AG09319 (cell line): ENCODE results near the gene GALNT9.
"Not testable (repeated sequence)": the region's sequence is repeated elsewhere in the genome, so short reads cannot be mapped to it uniquely, and the experiment has no call there.

Source experiments
- DNase-seq: peaks from one replicate; pipeline ENCODE4 v3.0.0-alpha.2; 2010; ENCODE audit warnings: low read depth; ENCODE audit errors: extremely low read depth
- TF ChIP-seq, protein P1 (sequence below): IDR thresholded peaks from 2 replicates; pipeline ENCODE4 v1.5.1; 2011; ENCODE audit warnings: low read depth, mild to moderate bottlenecking, inconsistent platforms, low read length, moderate library complexity

GALNT9 gene

DNA sequence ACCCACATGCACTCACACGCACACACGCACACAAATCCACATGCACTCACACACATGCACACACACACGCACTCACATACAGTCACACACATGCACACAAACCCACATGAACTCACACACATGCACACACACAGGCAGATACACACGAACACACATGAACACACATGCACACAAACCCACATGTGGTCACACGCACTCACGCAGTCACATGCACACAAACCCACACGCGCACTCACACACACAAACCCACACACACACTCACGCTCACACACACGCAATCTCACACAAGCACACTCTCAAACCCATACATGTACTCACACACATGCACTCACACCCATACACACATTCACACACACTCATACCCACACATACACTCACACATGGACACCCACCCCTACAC, 61.5 kb downstream of the GALNT9 start:
- TF ChIP-seq, protein P1, sequence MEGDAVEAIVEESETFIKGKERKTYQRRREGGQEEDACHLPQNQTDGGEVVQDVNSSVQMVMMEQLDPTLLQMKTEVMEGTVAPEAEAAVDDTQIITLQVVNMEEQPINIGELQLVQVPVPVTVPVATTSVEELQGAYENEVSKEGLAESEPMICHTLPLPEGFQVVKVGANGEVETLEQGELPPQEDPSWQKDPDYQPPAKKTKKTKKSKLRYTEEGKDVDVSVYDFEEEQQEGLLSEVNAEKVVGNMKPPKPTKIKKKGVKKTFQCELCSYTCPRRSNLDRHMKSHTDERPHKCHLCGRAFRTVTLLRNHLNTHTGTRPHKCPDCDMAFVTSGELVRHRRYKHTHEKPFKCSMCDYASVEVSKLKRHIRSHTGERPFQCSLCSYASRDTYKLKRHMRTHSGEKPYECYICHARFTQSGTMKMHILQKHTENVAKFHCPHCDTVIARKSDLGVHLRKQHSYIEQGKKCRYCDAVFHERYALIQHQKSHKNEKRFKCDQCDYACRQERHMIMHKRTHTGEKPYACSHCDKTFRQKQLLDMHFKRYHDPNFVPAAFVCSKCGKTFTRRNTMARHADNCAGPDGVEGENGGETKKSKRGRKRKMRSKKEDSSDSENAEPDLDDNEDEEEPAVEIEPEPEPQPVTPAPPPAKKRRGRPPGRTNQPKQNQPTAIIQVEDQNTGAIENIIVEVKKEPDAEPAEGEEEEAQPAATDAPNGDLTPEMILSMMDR: no peak

DNA sequence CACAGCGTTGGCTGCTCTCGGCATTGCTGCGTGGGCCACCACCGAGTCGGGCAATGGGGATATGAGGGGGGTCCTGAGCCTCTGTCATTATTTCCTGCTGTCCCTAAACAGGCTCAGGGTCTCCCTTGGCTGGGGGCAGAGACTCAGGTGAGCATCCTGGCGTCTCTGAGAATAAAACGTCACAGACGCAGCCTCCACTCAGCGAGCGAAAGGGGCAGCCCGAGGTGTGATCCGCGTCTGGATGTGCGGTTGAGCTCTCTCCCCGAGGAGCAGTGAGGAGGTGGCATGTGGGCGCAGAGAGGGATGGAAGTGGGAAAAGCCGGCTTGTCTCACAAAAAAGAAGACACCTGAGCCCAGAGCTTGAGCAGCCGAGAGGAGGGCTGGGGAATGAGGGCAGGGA, 62.6 kb downstream of the GALNT9 start:
- no peak for DNase-seq
- TF ChIP-seq, protein P1: no peak

More for the DNA sequence above, 61.5 kb downstream of the GALNT9 start:
- no peak for DNase-seq

DNA sequence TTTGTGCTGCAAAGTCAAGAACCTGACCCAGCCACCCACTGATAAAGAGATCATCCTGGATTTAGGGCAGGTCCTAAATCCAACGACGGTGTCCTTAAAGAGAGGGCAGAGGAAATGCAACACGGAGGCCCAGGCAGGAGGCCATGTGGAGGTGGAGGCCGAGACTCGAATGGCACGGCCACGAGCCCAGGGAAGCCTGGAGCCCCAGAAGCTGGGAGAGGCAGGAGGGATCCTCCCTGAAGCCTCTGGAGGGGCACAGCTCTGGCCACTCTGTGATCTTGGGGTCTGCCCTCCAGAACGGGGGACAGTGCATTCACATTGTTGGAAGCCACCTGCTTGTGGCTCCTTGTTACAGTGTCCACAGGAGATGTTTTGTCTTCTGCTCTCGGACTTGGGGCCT, 63.0 kb downstream of the GALNT9 start:
- no peak for DNase-seq
- TF ChIP-seq, protein P1: no peak

DNA sequence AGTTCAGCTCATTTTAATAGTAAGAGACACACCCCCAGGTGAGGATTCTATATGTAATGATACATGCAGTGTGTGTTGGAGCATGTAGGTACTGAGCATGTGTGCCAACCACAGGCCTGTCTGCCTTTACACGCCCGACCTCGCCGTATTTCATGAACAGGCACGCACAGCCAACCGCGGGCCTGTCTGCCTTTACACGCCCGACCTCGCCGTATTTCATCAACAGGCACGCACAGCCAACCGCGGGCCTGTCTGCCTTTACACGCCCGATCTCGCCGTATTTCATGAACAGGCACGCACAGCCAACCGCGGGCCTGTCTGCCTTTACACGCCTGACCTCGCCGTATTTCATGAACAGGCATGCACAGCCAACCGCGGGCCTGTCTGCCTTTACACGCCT, 63.6 kb downstream of the GALNT9 start:
- DNase-seq: not testable (repeated sequence)

DNA sequence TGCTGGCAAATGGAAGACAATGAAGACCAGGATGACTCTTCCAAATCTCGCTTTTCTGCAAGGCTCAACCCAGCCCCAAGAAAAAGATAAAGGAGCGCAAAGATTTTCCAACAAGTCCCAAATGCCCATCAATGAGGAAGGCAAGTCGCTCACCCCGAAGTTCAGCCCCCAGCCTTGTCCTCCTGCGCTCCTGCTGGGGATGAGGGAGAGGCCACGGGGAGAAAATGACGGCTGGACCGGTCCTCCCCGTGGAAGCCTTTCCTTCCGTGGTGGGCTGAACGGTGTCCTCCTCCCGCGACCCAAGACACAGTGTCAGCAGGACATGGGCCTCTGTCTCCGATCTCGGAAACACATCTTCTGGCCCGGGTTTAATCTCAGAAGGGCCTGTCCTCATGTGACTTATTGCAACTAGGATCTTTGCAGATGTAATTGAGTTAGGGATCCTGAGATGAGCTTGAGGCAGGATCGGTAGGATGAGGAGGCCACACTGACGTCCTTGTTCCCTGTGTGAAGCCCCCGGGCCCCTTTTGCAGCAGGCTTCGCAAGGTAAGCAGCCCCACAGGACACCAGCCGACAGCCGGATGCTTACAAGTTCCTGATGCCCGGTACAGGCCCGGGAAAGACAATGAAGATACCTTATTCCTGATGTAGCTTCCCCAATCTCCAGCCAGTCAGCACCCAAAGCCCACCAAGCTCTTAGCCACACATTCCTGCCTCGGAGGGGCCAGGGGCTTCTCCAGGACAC, 64.2 kb downstream of the GALNT9 start:
- DNase-seq: no peak
- TF ChIP-seq, protein P1: no peak

DNA sequence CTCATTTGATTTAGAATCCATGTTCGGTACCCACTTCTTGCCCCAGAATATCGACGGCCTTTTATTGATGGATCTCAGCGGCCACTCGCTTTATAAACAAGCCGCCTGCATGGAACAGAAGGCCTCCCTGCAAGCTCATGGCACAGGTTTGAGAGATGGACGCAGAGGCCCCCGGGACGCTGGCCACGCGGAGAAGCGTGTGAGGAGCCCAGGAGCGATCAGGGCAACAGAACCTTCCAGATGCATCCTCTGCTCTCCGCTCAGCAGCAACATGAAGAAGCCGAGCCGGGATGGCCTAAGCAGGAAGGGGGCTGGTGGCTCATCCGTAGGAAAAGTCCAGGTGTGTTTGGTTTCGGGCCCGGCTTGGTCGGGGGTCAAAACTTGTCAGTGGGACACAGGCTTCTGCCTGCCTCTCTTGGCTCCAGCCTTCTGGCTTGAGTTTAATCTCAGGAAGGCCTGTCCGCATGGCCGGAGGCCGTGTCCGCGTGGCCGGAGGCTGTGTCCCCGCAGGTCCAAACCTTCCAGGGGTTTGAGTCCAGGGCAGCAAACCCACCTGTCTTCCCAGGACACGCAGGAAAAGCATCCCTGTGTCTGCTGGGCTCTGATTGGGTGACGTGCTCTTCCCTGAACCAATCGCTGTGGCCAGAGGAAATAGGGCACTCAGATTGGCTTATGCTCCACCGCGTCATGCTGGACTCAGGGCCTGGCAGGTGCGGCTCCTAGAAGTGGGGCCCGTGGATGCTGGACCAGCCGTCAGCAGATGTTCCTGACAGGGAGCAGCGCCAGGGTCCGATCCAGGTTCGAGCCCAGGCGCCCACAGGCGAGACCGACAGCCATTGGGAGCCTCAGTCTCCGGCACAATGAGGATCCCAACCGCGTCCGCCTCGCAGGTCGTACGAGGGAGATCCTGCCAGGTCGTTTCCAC, 65.0 kb downstream of the GALNT9 start:
- TF ChIP-seq, protein P1: no peak
- DNase-seq: no peak

DNA sequence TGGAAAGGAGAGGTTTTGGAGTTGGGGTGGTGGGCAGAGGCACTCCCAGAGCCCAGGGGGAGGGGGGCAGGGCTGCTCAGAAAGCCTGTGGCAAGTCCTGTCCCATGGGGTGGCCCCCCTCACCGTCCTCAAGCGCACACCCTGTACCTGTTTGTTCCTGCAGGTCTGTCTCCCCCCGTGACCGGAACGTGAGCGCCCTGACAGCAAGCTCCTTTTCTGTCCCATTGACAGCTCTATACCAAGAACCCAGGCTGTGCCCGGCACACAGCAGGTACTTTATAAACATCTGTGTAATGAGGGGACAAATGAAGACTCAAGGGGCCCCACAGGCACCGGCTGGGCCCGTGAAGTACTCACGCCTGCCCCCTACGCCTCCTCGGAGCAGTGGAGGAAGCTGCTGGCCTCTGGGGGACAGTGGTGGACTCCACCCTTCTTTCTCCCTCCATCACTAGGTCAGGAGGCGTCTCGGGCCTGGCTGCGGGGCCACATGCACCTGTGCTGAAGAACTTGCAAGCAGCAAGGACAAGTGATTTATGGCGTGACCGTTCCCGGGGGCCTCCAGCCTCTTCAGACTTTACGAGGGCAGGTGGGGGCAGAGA, 65.8 kb downstream of the GALNT9 start:
- DNase-seq: no peak
- TF ChIP-seq, protein P1: no peak
